Activated T-cell treated with anti-CD3 and anti-CD28 coated beads, Interleukin-2, amount 50 U/mL, for 24 hours (primary cell): ENCODE measurements around the gene IQCH.
A peak's percentile ranks its signal among the peaks of the same experiment; 100 is the strongest.

Source experiments
- DNase-seq: peaks from one replicate; pipeline ENCODE4 v3.0.0-alpha.2; 2020
- H3K27ac Mint-ChIP-seq: 2 replicates; pipeline ENCODE4 v1.8.0; 2020; ENCODE audit warnings: mild to moderate bottlenecking, mixed read lengths
- H3K27me3 Mint-ChIP-seq: 2 replicates; pipeline ENCODE4 v1.8.0; 2020; ENCODE audit warnings: mixed read lengths
- H3K36me3 Mint-ChIP-seq: 2 replicates; pipeline ENCODE4 v1.8.0; 2020; ENCODE audit warnings: low read depth, mixed read lengths
- H3K4me1 Mint-ChIP-seq: 2 replicates; pipeline ENCODE4 v1.8.0; 2020; ENCODE audit warnings: low read depth, mixed read lengths
- H3K4me3 Mint-ChIP-seq: 2 replicates; pipeline ENCODE4 v1.8.0; 2020; ENCODE audit warnings: mild to moderate bottlenecking, moderate library complexity, mixed read lengths
- H3K9me3 Mint-ChIP-seq: 2 replicates; pipeline ENCODE4 v1.8.0; 2020; ENCODE audit warnings: mixed read lengths

Gene IQCH

GRCh38 chr15:67254238-67255175 is at the start of gene IQCH, which contains the start of gene AAGAB:
Gene IQCH, plus strand, starts transcription at chr15:67254786. Its CDS starts 111 bp downstream, at chr15:67254897.
Gene AAGAB, minus strand, starts transcription at chr15:67254661. Its CDS starts 30 bp downstream, at chr15:67254631.
- H3K27me3 Mint-ChIP-seq = peaks cover 3% of the 10 kb centered on the region
- peak within 1 kb of the TSS; percentile 94 for H3K4me3 Mint-ChIP-seq
- peaks cover 43% of the 10 kb centered on the region for H3K4me1 Mint-ChIP-seq
- H3K9me3 Mint-ChIP-seq = no peaks in the 10 kb centered on the region
- peaks cover 45% of the 10 kb centered on the region for H3K36me3 Mint-ChIP-seq
- DNase-seq = peak; percentile 99
- H3K27ac Mint-ChIP-seq = peak within 1 kb of the TSS; percentile 98

GRCh38 chr15:67207555-67208207 is 46.9 kb upstream of the IQCH start:
- Mint-ChIP-seq H3K36me3 (peaks cover 83% of the 10 kb centered on the region), H3K27ac (no peak overlapping the region), H3K4me3 (no peak overlapping the region), H3K4me1 (no peaks in the 10 kb centered on the region), H3K9me3 (no peaks in the 10 kb centered on the region), H3K27me3 (no peaks in the 10 kb centered on the region)
- no peak for DNase-seq

- DNase-seq = no peak
- Mint-ChIP-seq H3K27ac (peak overlapping the region; percentile 1), H3K4me1 (no peaks in the 10 kb centered on the region), H3K4me3 (no peak overlapping the region), H3K36me3 (peaks cover 77% of the 10 kb centered on the region), H3K27me3 (no peaks in the 10 kb centered on the region), H3K9me3 (no peaks in the 10 kb centered on the region)
These were observed 46.2 kb upstream of the IQCH start for GRCh38 chr15:67208396-67208795.

- H3K4me3 Mint-ChIP-seq = no peak overlapping the region
- no peaks in the 10 kb centered on the region for H3K4me1 Mint-ChIP-seq
These were observed 43.9 kb upstream of the IQCH start for GRCh38 chr15:67210555-67211168.

GRCh38 chr15:67212684-67213367 is 41.8 kb upstream of the IQCH start:
- Mint-ChIP-seq H3K4me3 (no peak overlapping the region), H3K27ac (no peak overlapping the region)

More at GRCh38 chr15:67210555-67211168, 43.9 kb upstream of the IQCH start:
- peaks cover 67% of the 10 kb centered on the region for H3K36me3 Mint-ChIP-seq
- DNase-seq = no peak
- H3K9me3 Mint-ChIP-seq = no peaks in the 10 kb centered on the region
- H3K27ac Mint-ChIP-seq = no peak overlapping the region
- no peaks in the 10 kb centered on the region for H3K27me3 Mint-ChIP-seq

GRCh38 chr15:67215102-67215501 is 39.5 kb upstream of the IQCH start:
- H3K27ac Mint-ChIP-seq = no peak overlapping the region
- no peaks in the 10 kb centered on the region for H3K27me3 Mint-ChIP-seq
- no peak overlapping the region for H3K4me3 Mint-ChIP-seq
- peaks cover 10% of the 10 kb centered on the region for H3K4me1 Mint-ChIP-seq
- peaks cover 63% of the 10 kb centered on the region for H3K36me3 Mint-ChIP-seq
- no peak for DNase-seq
- H3K9me3 Mint-ChIP-seq = no peaks in the 10 kb centered on the region

More at GRCh38 chr15:67212684-67213367, 41.8 kb upstream of the IQCH start:
- Mint-ChIP-seq H3K9me3 (no peaks in the 10 kb centered on the region), H3K36me3 (peaks cover 62% of the 10 kb centered on the region), H3K27me3 (no peaks in the 10 kb centered on the region), H3K4me1 (no peaks in the 10 kb centered on the region)
- DNase-seq = no peak

- no peak for DNase-seq
- H3K27me3 Mint-ChIP-seq = no peaks in the 10 kb centered on the region
- H3K9me3 Mint-ChIP-seq = no peaks in the 10 kb centered on the region
- peaks cover 10% of the 10 kb centered on the region for H3K4me1 Mint-ChIP-seq
- peaks cover 52% of the 10 kb centered on the region for H3K36me3 Mint-ChIP-seq
- no peak overlapping the region for H3K27ac Mint-ChIP-seq
- no peak overlapping the region for H3K4me3 Mint-ChIP-seq
These were observed 37.7 kb upstream of the IQCH start for GRCh38 chr15:67216859-67217258.

GRCh38 chr15:67218428-67218827 is 36.2 kb upstream of the IQCH start:
- Mint-ChIP-seq H3K4me3 (no peak overlapping the region), H3K27ac (peak overlapping the region; percentile 0), H3K36me3 (peaks cover 44% of the 10 kb centered on the region), H3K4me1 (peaks cover 10% of the 10 kb centered on the region), H3K9me3 (no peaks in the 10 kb centered on the region), H3K27me3 (no peaks in the 10 kb centered on the region)
- DNase-seq = no peak

- no peaks in the 10 kb centered on the region for H3K9me3 Mint-ChIP-seq
- peaks cover 41% of the 10 kb centered on the region for H3K36me3 Mint-ChIP-seq
- H3K27ac Mint-ChIP-seq = no peak overlapping the region
- H3K4me3 Mint-ChIP-seq = no peak overlapping the region
- H3K27me3 Mint-ChIP-seq = no peaks in the 10 kb centered on the region
- H3K4me1 Mint-ChIP-seq = peaks cover 10% of the 10 kb centered on the region
- no peak for DNase-seq
These were observed 35.3 kb upstream of the IQCH start for GRCh38 chr15:67219288-67219687.

GRCh38 chr15:67224889-67225288 is 29.7 kb upstream of the IQCH start:
- Mint-ChIP-seq H3K4me1 (peaks cover 9% of the 10 kb centered on the region), H3K27ac (no peak overlapping the region), H3K9me3 (no peaks in the 10 kb centered on the region), H3K27me3 (no peaks in the 10 kb centered on the region), H3K36me3 (peaks cover 50% of the 10 kb centered on the region), H3K4me3 (no peak overlapping the region)
- DNase-seq = no peak

- Mint-ChIP-seq H3K4me3 (no peak overlapping the region), H3K27me3 (no peaks in the 10 kb centered on the region), H3K36me3 (peaks cover 54% of the 10 kb centered on the region), H3K27ac (no peak overlapping the region), H3K9me3 (no peaks in the 10 kb centered on the region), H3K4me1 (peaks cover 9% of the 10 kb centered on the region)
- no peak for DNase-seq
These were observed 29.2 kb upstream of the IQCH start for GRCh38 chr15:67225336-67225735.

GRCh38 chr15:67227431-67227830 is 27.2 kb upstream of the IQCH start:
- Mint-ChIP-seq H3K27ac (no peak overlapping the region), H3K9me3 (no peaks in the 10 kb centered on the region), H3K4me3 (no peak overlapping the region), H3K36me3 (peaks cover 75% of the 10 kb centered on the region), H3K4me1 (peaks cover 9% of the 10 kb centered on the region), H3K27me3 (no peaks in the 10 kb centered on the region)
- no peak for DNase-seq

GRCh38 chr15:67227846-67228245 is 26.7 kb upstream of the IQCH start:
- H3K27me3 Mint-ChIP-seq = no peaks in the 10 kb centered on the region
- no peak overlapping the region for H3K4me3 Mint-ChIP-seq
- H3K27ac Mint-ChIP-seq = no peak overlapping the region
- H3K9me3 Mint-ChIP-seq = no peaks in the 10 kb centered on the region
- H3K4me1 Mint-ChIP-seq = peaks cover 9% of the 10 kb centered on the region
- H3K36me3 Mint-ChIP-seq = peaks cover 79% of the 10 kb centered on the region
- DNase-seq = no peak

GRCh38 chr15:67228286-67228685 is 26.3 kb upstream of the IQCH start:
- Mint-ChIP-seq H3K36me3 (peaks cover 84% of the 10 kb centered on the region), H3K4me3 (no peak overlapping the region), H3K27ac (no peak overlapping the region), H3K27me3 (no peaks in the 10 kb centered on the region), H3K4me1 (peaks cover 9% of the 10 kb centered on the region), H3K9me3 (no peaks in the 10 kb centered on the region)
- DNase-seq = no peak
